NB4 (cell line): ENCODE measurements around the gene PRRC2B.

Source experiments
- MYC ChIP-seq: IDR thresholded peaks from 2 replicates; pipeline ENCODE4 v1.6.1; 2011; ENCODE audit warnings: low read depth, low read length
- POLR2A ChIP-seq: IDR thresholded peaks from 2 replicates; pipeline ENCODE4 v1.6.1; 2011; ENCODE audit warnings: mild to moderate bottlenecking; ENCODE audit not compliant: insufficient read length; ENCODE audit errors: extremely low read depth
- TF ChIP-seq, protein P1 (sequence below): IDR thresholded peaks from one replicate; pipeline ENCODE4 v1.5.1; 2012; ENCODE audit warnings: low read depth, low read length

- TF ChIP-seq, protein P1, sequence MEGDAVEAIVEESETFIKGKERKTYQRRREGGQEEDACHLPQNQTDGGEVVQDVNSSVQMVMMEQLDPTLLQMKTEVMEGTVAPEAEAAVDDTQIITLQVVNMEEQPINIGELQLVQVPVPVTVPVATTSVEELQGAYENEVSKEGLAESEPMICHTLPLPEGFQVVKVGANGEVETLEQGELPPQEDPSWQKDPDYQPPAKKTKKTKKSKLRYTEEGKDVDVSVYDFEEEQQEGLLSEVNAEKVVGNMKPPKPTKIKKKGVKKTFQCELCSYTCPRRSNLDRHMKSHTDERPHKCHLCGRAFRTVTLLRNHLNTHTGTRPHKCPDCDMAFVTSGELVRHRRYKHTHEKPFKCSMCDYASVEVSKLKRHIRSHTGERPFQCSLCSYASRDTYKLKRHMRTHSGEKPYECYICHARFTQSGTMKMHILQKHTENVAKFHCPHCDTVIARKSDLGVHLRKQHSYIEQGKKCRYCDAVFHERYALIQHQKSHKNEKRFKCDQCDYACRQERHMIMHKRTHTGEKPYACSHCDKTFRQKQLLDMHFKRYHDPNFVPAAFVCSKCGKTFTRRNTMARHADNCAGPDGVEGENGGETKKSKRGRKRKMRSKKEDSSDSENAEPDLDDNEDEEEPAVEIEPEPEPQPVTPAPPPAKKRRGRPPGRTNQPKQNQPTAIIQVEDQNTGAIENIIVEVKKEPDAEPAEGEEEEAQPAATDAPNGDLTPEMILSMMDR: no peak
- no peak for TF ChIP-seq POLR2A
- no peak for TF ChIP-seq MYC
Measured at GRCh38 chr9:131448818-131449217, 54.9 kb downstream of the PRRC2B start.
